Endothelial cell of umbilical vein (primary cell): ENCODE measurements around the gene SRRM2. TPM values are rescaled to one million over a fixed set of nuclear protein-coding genes. Genes with fewer than 3 reads are reported as not detected.
A peak's percentile ranks its signal among the peaks of the same experiment; 100 is the strongest.

ENCODE experiments used
- BruUV-seq: library from RNA; stranded (reverse); fragments of 400-500 nt; replicated peaks from 2 replicates; lab custom pipeline; 2021; lab: Mats Ljungman, UMichigan
- CTCF ChIA-PET: fragments of 300-600, 350-600 bp; sonication (Branson Sonifier 250); formaldehyde crosslinking; loops from one replicate; lab custom pipeline; 2021; ENCODE audit warnings: antibody characterized with exemption, inconsistent platforms; lab: Charles Lee
- POLR2A ChIA-PET: fragments of 300-600, 350-600 bp; sonication (Branson Sonifier 250); formaldehyde crosslinking; loops from one replicate; lab custom pipeline; 2021; ENCODE audit warnings: antibody characterized with exemption, inconsistent platforms; lab: Charles Lee
- DNase-seq: peaks from one replicate; pipeline ENCODE4 v3.0.0-alpha.2; 2011; ENCODE audit warnings: low read depth, low spot score
- FAIRE-seq: peaks from 2 replicates; lab custom pipeline; 2011; peaks lifted over from hg19 to GRCh38; lab: Jason Lieb, UNC
- H2AFZ ChIP-seq: 2 replicates; pipeline ENCODE4 v1.6.0; 2012; ENCODE audit warnings: low read depth, low read length, control low read depth, inconsistent platforms
- H3K27ac ChIP-seq: 2 replicates; pipeline ENCODE4 v1.5.1; 2011; ENCODE audit warnings: low read depth, mild to moderate bottlenecking, control low read depth, low read length, moderate library complexity; ENCODE audit not compliant: insufficient read depth
- H3K27me3 ChIP-seq, 2 experiments: 2 replicates each; pipeline versions ENCODE4 v1.6.0 to v1.6.1; 2011; ENCODE audit warnings: low read length in 2 of 2, mixed read lengths in 1 of 2; ENCODE audit not compliant: control insufficient read depth in 2 of 2, insufficient read depth in 2 of 2
- H3K36me3 ChIP-seq, 2 experiments: 2 replicates in 1 of 2; 3 replicates in 1 of 2; pipeline ENCODE4 v1.5.1; 2011; ENCODE audit warnings: low read length in 2 of 2, mild to moderate bottlenecking in 1 of 2, moderate library complexity in 1 of 2; ENCODE audit not compliant: control insufficient read depth in 2 of 2, insufficient read depth in 2 of 2; ENCODE audit errors: extremely low read depth in 1 of 2
- H3K4me1 ChIP-seq: 3 replicates; pipeline ENCODE4 v1.5.1; 2011; ENCODE audit warnings: mild to moderate bottlenecking, low read length; ENCODE audit not compliant: control insufficient read depth, insufficient read depth; ENCODE audit errors: extremely low read depth
- H3K4me2 ChIP-seq: 2 replicates; pipeline ENCODE4 v1.6.1; 2011; ENCODE audit warnings: low read length, control low read depth, mixed read lengths; ENCODE audit not compliant: insufficient read depth
- H3K4me3 ChIP-seq, 3 experiments: fragments of 200-600 bp in 1 of 3; sonication (generic), shearing (Covaris generic) in 1 of 3; replicated peaks in 1 of 3; 2 replicates each; pipeline ENCODE4 v1.5.1; 2011 to 2016; ENCODE audit warnings: control low read depth in 3 of 3, low read length in 3 of 3, mild to moderate bottlenecking in 2 of 3, inconsistent platforms in 1 of 3, low read depth in 1 of 3, moderate library complexity in 1 of 3; ENCODE audit not compliant: insufficient read depth in 1 of 3
- H3K79me2 ChIP-seq: 2 replicates; pipeline ENCODE4 v1.6.0; 2012; ENCODE audit warnings: low read length, inconsistent platforms; ENCODE audit not compliant: control insufficient read depth, insufficient read depth
- H3K9ac ChIP-seq: replicated peaks from 2 replicates; pipeline ENCODE3; 2011; ENCODE audit warnings: low read length, control low read depth; ENCODE audit not compliant: insufficient read depth; ENCODE audit errors: extremely low read depth
- H3K9me1 ChIP-seq: replicated peaks from 3 replicates; pipeline ENCODE4 v1.6.0; 2011; ENCODE audit warnings: mild to moderate bottlenecking, low read length; ENCODE audit not compliant: control insufficient read depth, insufficient read depth; ENCODE audit errors: extremely low read depth
- H3K9me3 ChIP-seq: replicated peaks from 2 replicates; pipeline ENCODE4 v1.5.1; 2012; ENCODE audit warnings: low read length, inconsistent platforms; ENCODE audit not compliant: control insufficient read depth, insufficient read depth
- H4K20me1 ChIP-seq: replicated peaks from 2 replicates; pipeline ENCODE3; 2011; ENCODE audit warnings: mild to moderate bottlenecking, low read length; ENCODE audit not compliant: control insufficient read depth, insufficient read depth; ENCODE audit errors: extremely low read depth
- CTCF ChIP-seq, 2 donors: IDR thresholded peaks; 1 replicate in 1 of 2; 2 replicates in 1 of 2; pipeline ENCODE4 v1.5.1; 2011; ENCODE audit warnings: low read length in 2 of 2, mild to moderate bottlenecking in 2 of 2, moderate library complexity in 2 of 2, control low read depth in 1 of 2, inconsistent platforms in 1 of 2, low read depth in 1 of 2; ENCODE audit not compliant: insufficient read depth in 1 of 2; ENCODE audit errors: extremely low read depth in 1 of 2
- EZH2 ChIP-seq: IDR thresholded peaks from 2 replicates; pipeline ENCODE4 v1.6.1; 2012; ENCODE audit warnings: borderline replicate concordance, low read depth, mild to moderate bottlenecking, moderate library complexity, low read length, inconsistent platforms; ENCODE audit not compliant: severe bottlenecking
- FOS ChIP-seq: IDR thresholded peaks from 2 replicates; pipeline ENCODE4 v1.6.1; 2011; ENCODE audit warnings: mild to moderate bottlenecking, low read length, moderate library complexity, borderline replicate concordance; ENCODE audit not compliant: insufficient read depth
- GATA2 ChIP-seq: IDR thresholded peaks from 2 replicates; pipeline ENCODE4 v1.7.0; 2011; ENCODE audit warnings: low read depth, mild to moderate bottlenecking, moderate library complexity, mixed read lengths, low read length; ENCODE audit not compliant: insufficient read length, insufficient read depth
- JUN ChIP-seq: IDR thresholded peaks from 2 replicates; pipeline ENCODE4 v1.6.1; 2011; ENCODE audit warnings: borderline replicate concordance, low read depth; ENCODE audit not compliant: insufficient read length, insufficient read depth
- MAX ChIP-seq: IDR thresholded peaks from 2 replicates; pipeline ENCODE4 v1.6.1; 2011; ENCODE audit not compliant: insufficient read depth, insufficient read length
- MYC ChIP-seq: IDR thresholded peaks from one replicate; pipeline ENCODE4 v1.6.1; 2011; ENCODE audit warnings: mild to moderate bottlenecking, low read depth, low read length
- POLR2A ChIP-seq: IDR thresholded peaks from 2 replicates; pipeline ENCODE4 v1.6.1; 2012; ENCODE audit warnings: low read depth, mild to moderate bottlenecking, control low read depth, low read length
- POLR2AphosphoS5 ChIP-seq: IDR thresholded peaks from 2 replicates; pipeline ENCODE4 v1.6.1; 2012; ENCODE audit warnings: low read depth, mild to moderate bottlenecking, control low read depth, low read length, moderate library complexity; ENCODE audit not compliant: insufficient read depth
- dilution Hi-C: fragments of 300-500 bp; cut with MboI; formaldehyde crosslinking; loops from one replicate; pipeline ENCODE4 v1.15.0; 2019; ENCODE audit warnings: low sequenced_read_pairs; ENCODE audit not compliant: extremely low pct_ligation_motif_present
- intact Hi-C: fragments of 100-400 bp; cut with micrococcal nuclease; formaldehyde crosslinking; loops from one replicate; pipeline ENCODE4 v1.10.0; 2022
- polyA plus RNA-seq, 4 experiments: library from polyadenylated mRNA; depleted of rRNA in 3 of 4; stranded (reverse) in 3 of 4; unstranded in 1 of 4; fragments of >200 nt; gene quantifications; 2 replicates each; pipeline versions ENCODE4 v1.2.1 to v1.2.3, GENCODE V29; 2011 to 2012; ENCODE audit warnings: missing spikeins in 1 of 4
- total RNA-seq: library from RNA; stranded (reverse); gene quantifications from 2 replicates; pipeline ENCODE4 v1.2.3, GENCODE V29; 2021

Gene SRRM2
- total and polyA plus RNA-seq, 2 donors (not counting 3 experiments of a cell fraction or from before 2014, with no cell fraction given), result 270 to 483 TPM

GRCh38 chr16:2751577-2752034 is 832 bp upstream of the SRRM2 start:
- peaks cover 38% of the 10 kb centered on the region for H3K79me2 ChIP-seq
- peaks cover 26% of the 10 kb centered on the region for H3K4me1 ChIP-seq
- peak overlapping the region in 2 of 3 experiments; percentile 25 to 96 for H3K4me3 ChIP-seq
- H3K9ac ChIP-seq, result peak overlapping the region; percentile 69
- peak; percentile 65 for FAIRE-seq
- no peaks in the 10 kb centered on the region for H3K27me3 ChIP-seq
- intact Hi-C loops (loop anchor here (1.0 to 5.0 kb wide), 4 partner anchors 26 to 751 kb away; partner anchors contain the start of genes CLUAP1, ELOB and KCTD5), dilution Hi-C loops (no loop called here)
- H3K36me3 ChIP-seq, result peaks cover 0 to under 1% of the 10 kb centered on the region in 2 experiments
- no peaks in the 10 kb centered on the region for H3K9me3 ChIP-seq
- ChIA-PET CTCF (no interaction called here), POLR2A (interaction anchor here (0.5 kb wide), 1 partner anchor 273 kb away, joined by 4 read pairs; no protein-coding TSS in a partner anchor)
- BruUV-seq, result TSS peak; percentile 75
- DNase-seq, result no peak
- H3K27ac ChIP-seq, result peak overlapping the region; percentile 65
- peak overlapping the region; percentile 36 for H2AFZ ChIP-seq
- peaks cover 18% of the 10 kb centered on the region for H4K20me1 ChIP-seq
- no peaks in the 10 kb centered on the region for H3K9me1 ChIP-seq
- peak overlapping the region; percentile 4 for H3K4me2 ChIP-seq
- TF ChIP-seq MAX, result no peak
- no peak for TF ChIP-seq JUN
- TF ChIP-seq MYC, result no peak
- no peak for TF ChIP-seq FOS
- TF ChIP-seq POLR2A, result no peak
- TF ChIP-seq EZH2, result no peak
- no peak for TF ChIP-seq POLR2AphosphoS5
- no peak for TF ChIP-seq CTCF (IDR thresholded peaks at IDR 0.05; ENCODE audit: extremely low read depth in 1 of 2, insufficient read depth in 1 of 2, low read depth in 1 of 2, low read length in 2 of 2)
- TF ChIP-seq GATA2, result no peak
